Gastroesophageal sphincter (tissue), 4 donors: Measurements from ENCODE around the gene CLIC3. TPM values are rescaled to one million over a fixed set of nuclear protein-coding genes. Genes with fewer than 3 reads are reported as not detected.
A peak's percentile ranks its signal among the peaks of the same experiment; 100 is the strongest.

Source experiments
- ATAC-seq: fragments of 150-250 bp; one replicate; pipeline ENCODE4 v1.9.1; 2016; ENCODE audit warnings: mild to moderate bottlenecking, moderate library complexity
- H3K27ac ChIP-seq, 4 donors: fragments of 200-600 bp; sonication (generic) in 3 of 4; 1 replicate in 3 of 4; 2 replicates in 1 of 4; pipeline ENCODE4 v1.5.1; 2016 to 2019
- H3K27me3 ChIP-seq: fragments of 200-600 bp; sonication (generic); one replicate; pipeline ENCODE4 v1.5.1; 2019
- H3K36me3 ChIP-seq, 2 donors: fragments of 200-600 bp; sonication (generic); one replicate each; pipeline ENCODE4 v1.5.1; 2019; ENCODE audit warnings: control low read depth in 1 of 2
- H3K4me1 ChIP-seq, 3 donors: fragments of 200-600 bp; sonication (generic); 1 replicate in 2 of 3; 2 replicates in 1 of 3; pipeline ENCODE4 v1.5.1; 2016 to 2019; ENCODE audit warnings: control low read depth in 2 of 3
- H3K4me3 ChIP-seq, 2 donors: fragments of 200-600 bp; sonication (generic); one replicate each; pipeline ENCODE4 v1.5.1; 2019; ENCODE audit warnings: mild to moderate bottlenecking in 1 of 2, moderate library complexity in 1 of 2
- H3K9me3 ChIP-seq, 3 donors: fragments of 200-600 bp; sonication (generic); one replicate each; pipeline ENCODE4 v1.5.1; 2017 to 2019; ENCODE audit warnings: control low read depth in 2 of 3
- CTCF ChIP-seq, 4 experiments: fragments of 200-600 bp in 2 of 4; fragments of 450-650 bp in 2 of 4; sonication (generic) in 1 of 4; IDR thresholded peaks; one replicate each; pipeline ENCODE4 v1.5.1; 2017 to 2019; ENCODE audit warnings: antibody characterized with exemption in 4 of 4, mild to moderate bottlenecking in 2 of 4, moderate library complexity in 2 of 4
- EP300 ChIP-seq: sonication (generic); formaldehyde crosslinking; IDR thresholded peaks from one replicate; pipeline ENCODE4 v1.6.1; 2017; ENCODE audit warnings: antibody characterized with exemption, mild to moderate bottlenecking
- POLR2A ChIP-seq, 2 donors: fragments of 450-650 bp; IDR thresholded peaks; one replicate each; pipeline ENCODE4 v1.6.1; 2017; ENCODE audit warnings: antibody characterized with exemption in 2 of 2, mild to moderate bottlenecking in 2 of 2, moderate library complexity in 1 of 2
- POLR2AphosphoS5 ChIP-seq: sonication (generic); formaldehyde crosslinking; IDR thresholded peaks from one replicate; pipeline ENCODE4 v1.6.1; 2017; ENCODE audit warnings: antibody characterized with exemption
- WGBS, 2 donors: methylation state at CpG; one replicate each; pipeline ENCODE4 v1.1.5; 2018; ENCODE audit warnings: low coverage in 1 of 2; 5-methylcytosine and 5-hydroxymethylcytosine counted together
- total RNA-seq, 4 donors: library from RNA; depleted of rRNA; stranded (reverse); fragments of >200 nt; gene quantifications; one replicate each; pipeline ENCODE4 v1.1.0, GENCODE V29; 2016

The CLIC3 gene
- total RNA-seq, 4 donors from 2014 or later = 0.81 to 5.4 (median 2.2) TPM

- WGBS, 2 donors = no CpG with 5 or more reads among the region's 15 CpGs
- Histone ChIP-seq H3K4me3 (no peak overlapping the region), H3K9me3 (no peaks in the 10 kb centered on the region), H3K36me3 (peaks cover 0 to 30% of the 10 kb centered on the region in 2 donors), H3K27ac (no peak overlapping the region), H3K27me3 (no peaks in the 10 kb centered on the region), H3K4me1 (peaks cover 0 to 30% (median 12%) of the 10 kb centered on the region in 3 donors)
- ATAC-seq = no peak
- TF ChIP-seq POLR2AphosphoS5 (no peak), EP300 (no peak), POLR2A (IDR thresholded peaks at IDR 0.05) (no peak), CTCF (IDR thresholded peaks at IDR 0.05) (no peak)
Observed at GRCh38 chr9:137023583-137023991, 27.2 kb upstream of the CLIC3 start.

- H3K36me3 ChIP-seq = peaks cover 0 to 34% of the 10 kb centered on the region in 2 donors
- H3K4me1 ChIP-seq = peaks cover 0 to 27% (median 10%) of the 10 kb centered on the region in 3 donors
- no peak for ATAC-seq
- H3K9me3 ChIP-seq = no peaks in the 10 kb centered on the region
- TF ChIP-seq POLR2AphosphoS5 (no peak), POLR2A (IDR thresholded peaks at IDR 0.05) (no peak), CTCF (IDR thresholded peaks at IDR 0.05) (no peak), EP300 (no peak)
- no peak overlapping the region for H3K4me3 ChIP-seq
- no peaks in the 10 kb centered on the region for H3K27me3 ChIP-seq
- no peak overlapping the region for H3K27ac ChIP-seq
- 50 to 71% methylated on average over 2 to 4 of the region's 7 CpGs for WGBS, 2 donors
Observed at GRCh38 chr9:137023157-137023556, 26.8 kb upstream of the CLIC3 start.

- Histone ChIP-seq H3K4me3 (no peak overlapping the region), H3K27me3 (no peaks in the 10 kb centered on the region), H3K4me1 (peaks cover 0 to 26% (median 10%) of the 10 kb centered on the region in 3 donors), H3K27ac (no peak overlapping the region), H3K36me3 (peaks cover 0 to 40% of the 10 kb centered on the region in 2 donors), H3K9me3 (no peaks in the 10 kb centered on the region)
- ATAC-seq = no peak
- TF ChIP-seq POLR2A (IDR thresholded peaks at IDR 0.05) (no peak), CTCF (IDR thresholded peaks at IDR 0.05) (no peak), POLR2AphosphoS5 (no peak), EP300 (no peak)
- 100% methylated on average over 2 of the region's 23 CpGs; no CpG with 5 or more reads in 1 of the 2 donors for WGBS, 2 donors
Observed at GRCh38 chr9:137022662-137023008, 26.3 kb upstream of the CLIC3 start.

- Histone ChIP-seq H3K36me3 (peaks cover 0 to 45% of the 10 kb centered on the region in 2 donors), H3K9me3 (no peaks in the 10 kb centered on the region), H3K27ac (no peak overlapping the region), H3K4me1 (peaks cover 0 to 21% (median 5%) of the 10 kb centered on the region in 3 donors), H3K4me3 (no peak overlapping the region), H3K27me3 (no peaks in the 10 kb centered on the region)
- WGBS, 2 donors = 81% methylated on average over 8 of the region's 30 CpGs; no CpG with 5 or more reads in 1 of the 2 donors
- peak; percentile 50 for ATAC-seq
- no peak for TF ChIP-seq POLR2AphosphoS5
- no peak for TF ChIP-seq EP300
- no peak for TF ChIP-seq POLR2A (IDR thresholded peaks at IDR 0.05)
- no peak for TF ChIP-seq CTCF (IDR thresholded peaks at IDR 0.05)
Observed at GRCh38 chr9:137021979-137022661, 25.8 kb upstream of the CLIC3 start.

GRCh38 chr9:137021568-137021978, 25.2 kb upstream of the CLIC3 start:
- WGBS, 2 donors = no CpG with 5 or more reads among the region's 6 CpGs
- H3K4me1 ChIP-seq = peaks cover 0 to 16% (median 0%) of the 10 kb centered on the region in 3 donors
- no peak overlapping the region for H3K4me3 ChIP-seq
- no peaks in the 10 kb centered on the region for H3K27me3 ChIP-seq
- H3K9me3 ChIP-seq = no peaks in the 10 kb centered on the region
- no peak for TF ChIP-seq EP300
- no peak overlapping the region for H3K27ac ChIP-seq
- peaks cover 0 to 50% of the 10 kb centered on the region in 2 donors for H3K36me3 ChIP-seq
- no peak for ATAC-seq
